HG03575 (cell line): ENCODE measurements around the gene ABCB6.

Source experiments
- ATAC-seq: cut with Tn5 transposase; IDR thresholded peaks from one replicate; pipeline ENCODE4 v1.9.1; 2021; ENCODE audit not compliant: unreplicated experiment, insufficient number of reproducible peaks, low FRiP score; ENCODE audit errors: extremely low read depth

ABCB6 gene

DNA sequence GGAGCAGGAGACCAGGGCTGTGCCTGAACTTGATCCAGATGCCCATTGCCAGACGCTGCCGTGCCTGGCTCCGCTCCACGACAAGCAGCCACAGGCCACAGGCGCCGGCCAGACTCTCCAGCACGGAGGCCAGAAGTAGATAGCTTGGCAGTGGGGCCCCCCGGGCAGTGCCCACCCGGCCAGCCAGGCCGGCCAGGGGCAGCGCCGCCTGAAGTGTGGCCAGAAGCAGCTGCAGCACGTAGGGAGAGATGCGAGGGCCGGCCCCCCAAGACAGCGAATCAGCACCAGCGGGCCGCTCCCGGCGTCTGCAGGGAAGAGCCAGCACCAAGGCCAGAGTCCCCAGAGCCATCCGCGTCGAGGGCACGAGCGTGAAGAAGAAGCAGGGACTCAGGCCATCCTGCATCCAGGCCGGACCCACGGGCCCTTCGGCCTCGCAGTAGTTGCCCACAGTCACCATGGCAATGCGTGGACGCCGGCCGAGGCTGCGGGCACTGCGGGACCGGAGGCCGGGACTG lies 484 bp downstream of the ABCB6 start:
- ATAC-seq = no peak

DNA sequence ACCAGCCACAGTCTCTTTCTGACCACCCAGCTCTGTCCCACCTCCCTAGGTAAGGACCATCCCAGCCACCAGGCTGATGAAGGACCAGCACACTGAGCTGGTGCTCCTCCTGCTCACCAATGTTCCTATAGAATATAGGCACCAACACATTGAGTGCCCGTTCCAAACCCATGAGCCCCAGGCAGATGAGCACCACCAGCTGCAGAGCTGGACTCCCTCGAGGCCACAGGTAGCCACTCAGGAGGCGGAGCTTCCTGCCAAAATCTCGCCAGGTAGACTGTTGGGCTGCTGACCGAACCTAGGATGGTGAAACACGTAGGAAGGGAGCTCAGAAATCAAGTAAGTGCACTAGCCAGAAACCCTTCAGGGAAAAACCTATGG lies 2.2 kb downstream of the ABCB6 start:
- no peak for ATAC-seq

DNA sequence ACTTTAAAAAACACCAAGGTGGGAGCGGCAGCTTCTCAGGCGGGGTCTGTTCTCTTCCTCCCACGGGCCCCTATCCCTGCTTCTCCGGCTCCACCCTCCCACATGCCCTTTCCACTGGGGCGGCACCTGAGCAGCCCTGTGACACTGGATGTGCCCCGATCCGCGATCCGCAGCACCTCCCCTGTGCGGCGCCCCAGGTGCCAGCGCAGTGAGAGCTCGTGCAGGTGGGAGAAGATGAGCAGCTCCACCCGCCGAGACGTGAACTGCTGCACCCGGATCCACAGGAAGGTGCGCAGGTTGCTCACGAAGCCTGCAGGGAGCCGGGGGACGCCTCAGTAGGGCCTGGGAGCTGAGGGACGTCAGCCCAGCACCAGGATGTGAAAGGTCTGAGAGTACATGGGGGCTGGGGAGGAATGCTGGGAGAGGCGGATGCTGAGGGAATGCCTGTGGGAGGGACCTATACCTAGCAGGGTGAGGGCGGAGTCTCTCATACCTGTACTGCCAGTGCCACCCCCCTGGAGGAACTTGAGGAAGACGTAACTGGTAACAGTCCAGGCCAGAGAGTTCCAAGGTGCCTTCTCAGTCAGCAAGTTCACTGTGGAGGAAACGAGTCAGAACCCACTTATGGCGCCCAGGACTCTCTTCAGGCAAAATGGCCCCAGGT lies 2.8 kb downstream of the ABCB6 start:
- no peak for ATAC-seq

- no peak for ATAC-seq
Observed at GRCh38 chr2:219214786-219215185, 4.0 kb downstream of the ABCB6 start.

DNA sequence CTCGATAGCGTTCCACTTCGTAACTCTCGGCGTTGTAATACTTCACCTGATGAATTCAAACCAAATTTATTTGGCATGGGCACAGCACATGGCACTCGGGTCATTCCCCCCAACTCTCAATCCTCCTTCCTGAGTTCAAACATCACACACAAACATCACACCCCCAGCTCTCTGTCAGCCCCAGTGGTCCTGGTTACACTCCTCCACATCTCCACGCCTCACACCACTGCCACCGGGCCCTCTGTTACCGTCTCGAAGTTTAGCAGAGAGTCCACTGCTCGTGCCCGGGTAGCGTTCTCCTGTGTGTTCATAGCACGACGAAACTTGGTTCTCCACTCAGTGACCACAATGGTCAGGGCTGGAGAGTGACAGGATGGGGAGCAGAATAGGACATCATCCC lies 4.6 kb downstream of the ABCB6 start:
- ATAC-seq = no peak

GRCh38 chr2:219213486-219214071 lies 5.2 kb downstream of the ABCB6 start:
- ATAC-seq = no peak

DNA sequence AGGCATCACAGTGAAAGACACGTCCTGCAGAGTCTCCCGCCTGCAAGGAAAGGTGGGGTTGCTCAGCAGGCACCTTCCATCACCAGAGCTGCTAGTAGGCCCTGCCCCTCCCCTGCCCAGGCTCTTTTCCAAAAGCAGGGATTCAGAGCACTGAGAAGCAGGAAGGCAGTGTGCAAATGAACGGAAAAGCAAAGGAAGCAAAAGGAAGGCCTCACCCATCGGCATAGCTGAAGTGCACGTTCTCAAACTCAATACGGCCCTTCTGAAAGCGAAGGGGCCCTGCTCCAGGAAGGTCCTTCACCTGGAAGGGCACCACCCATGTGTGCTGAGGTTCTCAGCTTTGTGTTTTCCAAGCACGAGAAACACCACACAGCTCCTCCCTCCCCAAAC lies 5.7 kb downstream of the ABCB6 start:
- no peak for ATAC-seq

GRCh38 chr2:219210886-219211362 lies 7.8 kb downstream of the ABCB6 start:
- no peak for ATAC-seq

DNA sequence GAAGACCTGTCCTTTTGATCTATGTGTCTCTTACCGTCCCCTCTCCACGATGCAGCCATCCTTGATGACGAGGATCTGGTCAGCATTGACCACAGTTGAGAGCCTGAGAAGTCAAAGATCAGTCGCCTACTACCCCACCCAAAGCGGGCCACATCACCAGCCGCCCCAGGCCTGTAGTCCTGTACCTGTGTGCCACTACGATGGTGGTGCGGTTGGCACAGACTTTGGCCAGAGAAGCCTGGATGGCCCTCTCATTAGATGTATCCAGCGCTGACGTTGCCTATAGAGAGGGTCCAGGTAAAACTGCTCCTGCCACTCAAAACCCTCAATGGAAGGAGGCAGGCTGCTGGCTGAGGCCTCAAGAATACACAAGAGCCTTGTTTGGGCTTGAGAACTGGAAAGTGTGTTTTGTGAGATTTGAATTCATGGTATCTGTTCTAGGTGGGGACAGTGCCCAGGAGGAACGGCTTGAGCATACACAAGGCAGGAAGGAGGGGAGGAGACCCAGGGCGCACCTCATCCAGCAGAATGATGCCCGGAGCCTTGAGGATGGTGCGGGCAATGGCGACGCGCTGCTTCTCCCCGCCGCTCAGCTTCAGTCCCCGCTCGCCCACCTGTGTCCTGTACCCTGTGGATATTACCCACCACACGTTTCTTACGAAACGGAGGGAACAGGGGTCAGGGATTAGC lies 8.4 kb downstream of the ABCB6 start:
- no peak for ATAC-seq

DNA sequence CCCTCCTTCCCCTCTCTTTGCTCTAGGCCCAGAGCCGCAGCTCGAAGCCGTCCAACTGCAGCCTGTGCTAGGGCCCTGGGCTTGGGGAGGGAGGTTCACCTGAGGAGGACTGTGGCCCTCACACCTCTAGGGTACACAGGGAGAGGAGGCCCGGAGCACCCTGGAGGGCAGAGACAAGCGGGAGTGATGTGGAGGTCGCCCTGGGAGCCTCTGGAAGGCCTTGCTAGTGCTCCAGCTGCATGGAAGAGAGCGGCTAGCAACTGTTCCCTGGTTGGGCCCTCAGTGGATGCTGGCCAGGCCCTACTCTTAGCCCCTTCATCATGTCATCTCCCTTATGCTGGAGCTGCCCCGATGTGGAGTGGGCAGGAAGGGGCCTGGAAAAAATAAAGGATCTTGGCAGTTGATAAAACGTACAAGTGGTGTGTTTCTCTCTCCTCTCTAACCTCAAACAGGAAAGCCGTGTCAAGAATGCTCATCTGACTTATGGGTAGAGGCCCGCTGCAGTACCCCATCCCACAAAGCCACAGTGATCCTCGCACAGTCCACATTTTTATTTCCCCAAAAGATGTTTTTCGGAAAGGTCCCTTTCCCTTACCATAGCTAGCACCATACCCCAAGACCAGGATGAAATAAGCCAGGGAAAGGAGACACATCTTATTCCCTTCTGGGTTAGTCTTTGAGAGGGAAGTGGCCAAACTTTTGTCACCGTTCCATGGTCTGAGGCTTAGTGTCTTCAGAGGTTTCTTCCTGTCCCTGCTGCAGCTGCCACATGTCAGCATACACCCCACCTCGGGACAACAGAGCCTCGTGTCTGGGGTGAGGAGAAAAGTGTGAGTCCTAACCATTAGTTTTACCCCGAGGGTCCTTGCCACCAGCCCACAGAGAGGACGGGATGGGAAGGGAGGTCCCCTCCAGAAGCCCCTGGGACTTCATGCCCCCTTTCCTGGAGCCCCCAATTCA lies 9.2 kb downstream of the ABCB6 start:
- ATAC-seq = no peak

DNA sequence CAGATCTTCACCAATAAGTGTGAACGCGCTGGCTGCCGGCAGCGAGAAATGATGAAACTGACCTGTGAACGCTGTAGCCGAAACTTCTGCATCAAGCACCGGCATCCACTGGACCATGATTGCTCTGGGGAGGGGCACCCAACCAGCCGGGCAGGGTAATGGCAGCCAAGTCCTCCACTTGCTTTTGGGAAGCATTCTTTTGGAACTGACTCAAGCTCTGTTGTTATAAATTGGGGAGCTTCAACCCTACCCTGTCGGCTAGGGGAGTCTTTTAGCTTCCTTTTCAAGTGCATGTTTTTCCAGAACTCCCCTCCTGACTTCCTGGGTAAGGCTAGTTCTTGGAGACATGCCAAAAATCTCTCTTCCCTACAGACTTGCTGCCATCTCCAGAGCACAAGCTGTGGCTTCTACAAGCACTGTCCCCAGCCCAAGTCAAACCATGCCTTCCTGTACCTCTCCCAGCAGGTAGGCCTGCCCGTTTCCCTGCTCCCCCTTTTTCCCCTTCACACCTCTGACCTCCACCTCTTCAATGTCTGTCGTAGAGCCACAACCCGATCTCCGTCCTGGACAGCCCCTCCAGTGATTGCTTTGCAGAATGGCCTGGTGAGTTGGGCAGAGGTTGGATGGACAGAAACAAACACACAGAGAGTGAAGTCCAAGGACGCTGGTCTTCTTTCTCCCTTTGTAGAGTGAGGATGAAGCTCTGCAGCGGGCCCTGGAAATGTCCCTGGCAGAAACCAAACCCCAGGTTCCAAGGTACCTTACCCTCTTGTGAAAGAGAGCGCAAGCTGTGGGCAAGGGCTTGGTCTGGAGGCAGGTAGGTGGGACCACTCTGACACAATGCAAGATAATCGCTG lies 10.6 kb downstream of the ABCB6 start:
- no peak for ATAC-seq

GRCh38 chr2:219207134-219207883 lies 11.4 kb downstream of the ABCB6 start:
- no peak for ATAC-seq

DNA sequence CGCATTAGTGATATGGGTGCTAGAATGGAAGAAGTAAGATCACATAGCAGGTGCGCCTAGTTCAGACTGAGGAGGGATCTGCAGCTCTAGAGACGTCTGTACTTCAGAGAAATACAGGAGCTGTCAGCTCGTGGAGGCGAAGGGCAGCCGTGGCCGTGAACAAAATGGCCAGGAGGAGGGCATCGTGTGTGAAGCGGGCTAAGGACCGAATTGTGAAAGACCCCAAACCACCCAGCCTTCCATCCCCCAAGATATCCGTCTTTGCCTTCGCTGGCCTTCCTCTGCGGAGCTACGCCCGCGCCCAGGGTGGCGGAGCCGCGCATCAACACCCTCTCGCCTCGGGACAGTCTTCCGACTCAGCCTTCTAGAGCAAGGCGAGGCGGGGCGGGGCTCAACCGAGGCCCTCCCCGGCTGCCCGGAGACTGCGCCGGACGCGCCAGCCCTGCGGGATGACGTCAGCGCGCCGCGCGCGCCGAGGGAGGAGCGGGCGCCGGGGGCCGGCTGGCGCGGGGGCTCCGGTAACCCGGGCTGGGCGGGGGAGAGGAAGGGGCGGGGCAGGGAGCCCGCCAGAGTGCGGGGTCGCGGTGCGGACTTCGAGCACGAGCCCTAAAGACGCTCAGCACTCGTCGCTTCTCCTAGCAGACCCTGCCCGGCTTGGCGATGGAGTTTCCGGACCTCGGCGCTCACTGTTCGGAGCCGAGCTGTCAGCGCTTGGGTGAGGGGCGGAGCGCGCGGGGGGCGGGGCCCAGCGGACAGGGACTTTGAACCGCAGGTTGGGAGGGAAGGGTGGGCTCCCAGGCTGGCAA lies 12.2 kb downstream of the ABCB6 start, which contains the start of gene ZFAND2B:
ZFAND2B (plus strand) TSS at position 455 of the 806 bp plus-strand sequence; CDS start at position 661, 206 bp downstream.
- ATAC-seq = peak; percentile 83

DNA sequence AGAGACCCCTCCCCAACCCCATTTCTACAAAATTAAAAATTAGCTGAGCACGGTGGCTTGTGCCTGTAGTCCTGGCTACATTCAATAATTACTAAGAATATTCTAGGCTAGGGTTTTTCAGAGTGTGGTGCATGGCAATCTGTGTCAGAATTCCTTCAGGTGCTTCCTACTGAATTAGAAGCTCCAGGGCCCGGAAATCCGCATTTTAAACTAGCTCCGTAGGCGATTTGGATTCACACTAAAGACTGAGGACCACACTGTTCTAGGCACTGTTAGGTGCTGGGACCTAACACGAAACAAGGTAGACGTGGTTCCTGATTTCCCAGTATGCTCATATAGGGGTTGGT lies 12.8 kb downstream of the ABCB6 start:
- no peak for ATAC-seq

GRCh38 chr2:219205165-219205538 lies 13.6 kb downstream of the ABCB6 start:
- ATAC-seq = no peak

DNA sequence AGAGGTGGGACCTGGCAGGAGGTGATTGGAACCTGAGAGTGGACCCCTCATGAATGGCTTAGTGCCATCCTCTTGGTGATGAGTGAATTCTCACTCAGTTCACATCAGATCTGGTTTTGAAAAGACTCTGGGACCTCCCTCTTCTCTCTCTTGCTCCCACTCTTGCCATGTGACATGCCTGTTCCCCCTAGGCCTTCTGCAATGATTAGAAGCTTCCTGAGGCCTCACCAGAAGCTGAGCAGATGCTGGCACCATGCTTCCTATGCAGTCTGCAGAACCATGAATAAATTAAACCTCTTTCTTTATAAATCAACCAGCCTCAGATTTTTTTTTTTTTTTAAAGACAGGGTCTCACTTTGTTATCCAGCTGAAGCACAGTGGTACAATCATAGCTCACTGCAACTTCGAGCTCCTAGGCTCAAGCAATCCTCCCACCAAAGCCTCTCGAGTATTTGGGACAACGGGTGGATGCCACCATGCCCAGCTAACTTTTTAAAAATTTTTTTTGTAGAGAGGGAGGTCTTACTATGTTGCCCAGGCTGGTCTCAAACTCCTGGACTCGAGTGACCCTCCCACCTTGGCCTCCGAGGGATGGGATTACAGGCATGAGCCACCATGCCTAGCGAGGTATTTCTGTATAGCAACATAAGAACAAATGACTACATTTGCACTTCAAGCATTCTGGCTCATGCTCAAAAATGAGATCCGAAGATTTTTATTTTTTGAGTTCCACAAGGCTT lies 14.2 kb downstream of the ABCB6 start:
- no peak for ATAC-seq
